Measurements from ENCODE around the gene SDE2.
"Not testable (repeated sequence)": the region's sequence is repeated elsewhere in the genome, so short reads cannot be mapped to it uniquely, and the experiment has no call there.

SDE2 gene

GRCh38 chr1:226004396-226004795 lies 5.3 kb upstream of the SDE2 start:
- no peak for ATAC-seq

GRCh38 chr1:226003502-226004170 lies 4.5 kb upstream of the SDE2 start:
- ATAC-seq: no peak

GRCh38 chr1:226002667-226003501 lies 3.7 kb upstream of the SDE2 start:
- no peak for ATAC-seq

GRCh38 chr1:226001963-226002666 lies 3.0 kb upstream of the SDE2 start:
- no peak for ATAC-seq

GRCh38 chr1:226001088-226001487 lies 1.9 kb upstream of the SDE2 start:
- no peak for ATAC-seq

GRCh38 chr1:226000493-226001081 lies 1.4 kb upstream of the SDE2 start:
- ATAC-seq: not testable (repeated sequence)

- peak; percentile 11 to 13 for ATAC-seq
These were observed 782 bp upstream of the SDE2 start for GRCh38 chr1:225999912-226000337.

GRCh38 chr1:225998560-225999226 lies 450 bp downstream of the SDE2 start:
- peak; percentile 5 to 21 for ATAC-seq

GRCh38 chr1:225996946-225997545 lies 2.1 kb downstream of the SDE2 start:
- no peak for ATAC-seq

GRCh38 chr1:225995919-225996864 lies 3.0 kb downstream of the SDE2 start:
- ATAC-seq: no peak

- peak in 1 of 2 donors; percentile 45 for ATAC-seq
These were observed 8.3 kb downstream of the SDE2 start for GRCh38 chr1:225990705-225991464.

- no peak for ATAC-seq
These were observed 11.4 kb downstream of the SDE2 start for GRCh38 chr1:225987491-225988316.

GRCh38 chr1:225981714-225982113 lies 17.4 kb downstream of the SDE2 start:
- no peak for ATAC-seq

- no peak for ATAC-seq
These were observed 18.9 kb downstream of the SDE2 start for GRCh38 chr1:225980005-225980836.

GRCh38 chr1:225979421-225979820 lies 19.7 kb downstream of the SDE2 start:
- ATAC-seq: no peak

- no peak for ATAC-seq
These were observed 21.0 kb downstream of the SDE2 start for GRCh38 chr1:225977937-225978748.

- not testable (repeated sequence) for ATAC-seq
These were observed 24.0 kb downstream of the SDE2 start for GRCh38 chr1:225975146-225975545.

Measured in activated CD4-positive, CD25-positive, alpha-beta regulatory T cell treated with anti-CD3 and anti-CD28 coated beads, Interleukin-2, amount 50 U/mL, for 24 hours (primary cell).